ENCODE measurements around the gene EVI5. TPM values are rescaled to one million over a fixed set of nuclear protein-coding genes. Genes with fewer than 3 reads are reported as not detected.

Gene EVI5
- total RNA-seq, 1 donor from 2014 or later = 34.4 TPM

- DNase-seq = no peak
These were observed 301.1 kb downstream of the EVI5 start for GRCh38 chr1:92483610-92484471.

- no peak for DNase-seq
These were observed 302.0 kb downstream of the EVI5 start for GRCh38 chr1:92482665-92483609.

GRCh38 chr1:92481971-92482664, 302.8 kb downstream of the EVI5 start:
- peak; percentile 40 for DNase-seq

- no peak for DNase-seq
These were observed 303.3 kb downstream of the EVI5 start for GRCh38 chr1:92481599-92481925.

- DNase-seq = no peak
These were observed 303.9 kb downstream of the EVI5 start for GRCh38 chr1:92480813-92481598.

- DNase-seq = no peak
These were observed 304.6 kb downstream of the EVI5 start for GRCh38 chr1:92480200-92480812.

- no peak for DNase-seq
These were observed 305.3 kb downstream of the EVI5 start for GRCh38 chr1:92479587-92479986.

GRCh38 chr1:92478393-92478792, 306.5 kb downstream of the EVI5 start:
- DNase-seq = no peak

GRCh38 chr1:92476071-92476631, 308.8 kb downstream of the EVI5 start:
- DNase-seq = no peak

GRCh38 chr1:92475029-92475428, 309.9 kb downstream of the EVI5 start:
- DNase-seq = no peak

GRCh38 chr1:92473781-92474495, 311.0 kb downstream of the EVI5 start:
- no peak for DNase-seq

GRCh38 chr1:92470216-92470615, 314.7 kb downstream of the EVI5 start:
- DNase-seq = no peak

GRCh38 chr1:92466683-92467352, 318.1 kb downstream of the EVI5 start:
- no peak for DNase-seq

- no peak for DNase-seq
These were observed 319.7 kb downstream of the EVI5 start for GRCh38 chr1:92465256-92465647.

- DNase-seq = no peak
These were observed 320.2 kb downstream of the EVI5 start for GRCh38 chr1:92464588-92465255.

GRCh38 chr1:92461364-92462097, 323.4 kb downstream of the EVI5 start:
- DNase-seq = no peak

GRCh38 chr1:92459871-92460320, 325.0 kb downstream of the EVI5 start:
- DNase-seq = no peak
